ENCODE data around the gene ACO1. TPM values are rescaled to one million over a fixed set of nuclear protein-coding genes. Genes with fewer than 3 reads are reported as not detected.

The ACO1 gene
- total and polyA plus RNA-seq, 9 of the 15 experiments (the other 6 are each of a cell fraction or from before 2014, with no cell fraction given), result 0.96 to 29.7 (median 16.9) TPM

DNA sequence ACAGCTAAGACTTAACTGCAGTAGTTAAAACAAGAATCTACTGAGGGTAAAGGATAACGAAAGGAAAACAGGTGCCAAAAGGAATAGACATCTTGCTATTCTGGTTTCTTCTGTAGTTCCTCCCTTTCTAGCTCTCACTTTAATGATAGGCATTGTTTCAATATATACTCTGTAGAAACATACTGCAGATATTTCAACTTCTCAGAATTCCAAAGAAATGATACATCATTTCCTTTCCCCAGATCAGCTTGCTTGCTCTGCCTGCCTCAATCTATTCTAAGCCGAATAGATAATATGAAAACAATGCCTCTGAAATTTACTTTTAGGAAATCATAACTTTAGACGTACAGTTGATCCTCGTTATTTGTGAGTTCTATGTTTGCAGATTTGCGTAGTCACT is 46.3 kb downstream of the ACO1 start (continued):
- TF ChIP-seq, protein P1, sequence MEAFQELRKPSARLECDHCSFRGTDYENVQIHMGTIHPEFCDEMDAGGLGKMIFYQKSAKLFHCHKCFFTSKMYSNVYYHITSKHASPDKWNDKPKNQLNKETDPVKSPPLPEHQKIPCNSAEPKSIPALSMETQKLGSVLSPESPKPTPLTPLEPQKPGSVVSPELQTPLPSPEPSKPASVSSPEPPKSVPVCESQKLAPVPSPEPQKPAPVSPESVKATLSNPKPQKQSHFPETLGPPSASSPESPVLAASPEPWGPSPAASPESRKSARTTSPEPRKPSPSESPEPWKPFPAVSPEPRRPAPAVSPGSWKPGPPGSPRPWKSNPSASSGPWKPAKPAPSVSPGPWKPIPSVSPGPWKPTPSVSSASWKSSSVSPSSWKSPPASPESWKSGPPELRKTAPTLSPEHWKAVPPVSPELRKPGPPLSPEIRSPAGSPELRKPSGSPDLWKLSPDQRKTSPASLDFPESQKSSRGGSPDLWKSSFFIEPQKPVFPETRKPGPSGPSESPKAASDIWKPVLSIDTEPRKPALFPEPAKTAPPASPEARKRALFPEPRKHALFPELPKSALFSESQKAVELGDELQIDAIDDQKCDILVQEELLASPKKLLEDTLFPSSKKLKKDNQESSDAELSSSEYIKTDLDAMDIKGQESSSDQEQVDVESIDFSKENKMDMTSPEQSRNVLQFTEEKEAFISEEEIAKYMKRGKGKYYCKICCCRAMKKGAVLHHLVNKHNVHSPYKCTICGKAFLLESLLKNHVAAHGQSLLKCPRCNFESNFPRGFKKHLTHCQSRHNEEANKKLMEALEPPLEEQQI (IDR thresholded peaks at IDR 0.05), result no peak
- TF ChIP-seq, protein P2, sequence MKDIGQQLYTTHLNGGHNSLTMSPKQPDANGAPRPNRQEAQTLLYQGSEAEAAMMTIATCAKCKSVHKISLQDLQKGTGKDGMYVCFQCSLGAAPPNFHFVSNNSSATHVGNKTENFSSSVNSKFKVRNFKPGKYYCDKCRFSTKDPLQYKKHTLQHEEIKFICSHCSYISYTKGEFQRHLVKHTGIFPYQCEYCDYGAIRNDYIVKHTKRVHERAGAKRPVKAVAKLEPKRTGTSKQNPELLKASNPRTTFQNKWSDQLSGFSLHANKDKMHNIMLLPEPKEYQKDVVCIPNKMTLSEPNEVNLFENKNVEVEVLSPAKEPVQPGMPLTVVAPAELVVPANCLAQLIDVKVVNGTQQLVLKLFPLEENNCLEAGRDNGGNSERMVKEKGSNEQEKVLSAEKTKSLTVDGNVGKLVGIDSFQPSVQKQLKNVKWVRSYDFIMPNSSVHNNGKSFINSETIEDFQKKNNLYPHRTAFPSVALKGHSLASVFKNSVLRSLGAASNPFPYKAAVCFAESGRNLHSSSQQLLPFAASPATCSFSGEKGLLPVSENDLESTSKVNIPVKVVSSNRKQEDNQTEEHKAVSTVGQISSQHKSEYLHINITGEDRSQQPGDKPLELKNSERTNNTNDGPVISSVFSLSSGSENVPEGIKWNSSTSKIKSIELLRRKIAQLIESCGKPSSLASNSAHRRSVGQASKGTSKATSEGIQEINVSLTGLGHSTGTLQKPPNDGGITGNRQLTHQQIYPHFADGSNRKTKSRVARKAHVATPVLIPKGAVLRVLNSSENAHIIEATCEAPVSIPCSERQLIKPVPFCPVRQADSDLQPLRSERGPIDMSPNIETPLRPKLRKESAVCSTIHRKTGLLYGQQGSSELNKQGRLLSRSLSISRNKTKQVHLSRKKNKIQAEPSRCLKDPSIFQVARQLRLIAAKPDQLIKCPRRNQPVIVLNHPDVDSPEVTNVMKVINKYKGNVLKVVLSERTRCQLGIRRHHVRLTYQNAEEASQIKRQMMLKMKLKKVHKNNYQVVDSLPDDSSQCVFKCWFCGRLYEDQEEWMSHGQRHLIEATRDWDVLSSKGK (CRISPR knock-in tag; IDR thresholded peaks at IDR 0.05), result no peak

DNA sequence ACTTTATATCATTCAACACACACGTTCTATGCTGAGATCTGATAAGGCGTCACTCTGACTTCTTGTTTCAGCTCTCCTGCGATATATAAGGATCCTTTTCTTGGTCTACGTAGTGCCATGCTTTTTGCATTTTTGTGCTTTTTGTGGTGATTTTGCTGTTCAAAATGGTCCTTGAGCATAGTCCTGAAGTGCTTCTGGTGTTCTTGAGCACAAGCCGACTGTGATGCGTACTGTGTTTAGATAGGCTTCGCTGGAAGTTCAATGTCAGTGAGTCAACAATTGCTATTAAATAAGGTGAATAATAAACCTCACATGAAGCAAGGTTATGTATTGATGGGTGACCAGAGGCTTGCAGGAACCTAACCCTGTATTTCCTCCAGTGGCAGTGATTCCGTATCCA is 46.8 kb downstream of the ACO1 start:
- no peak overlapping the region for H3K4me2 ChIP-seq (ENCODE audit: insufficient read depth, low read length)
- ATAC-seq (no peak), DNase-seq (ENCODE audit: extremely low read depth in 1 of 4, low spot score in 3 of 4) (no peak), FAIRE-seq (no peak)
- peaks cover 34% of the 10 kb centered on the region; the same call in 2 of the 3 replicates for H3K36me3 ChIP-seq (ENCODE audit: control insufficient read depth, insufficient read depth, low read length)
- 70% methylated on average over 8 of the region's 8 CpGs for WGBS (ENCODE audit: insufficient coverage, low coverage, missing lambda C conversion rate)
- no peak overlapping the region for H2AFZ ChIP-seq (ENCODE audit: low read depth, low read length)
- BruUV-seq (replicated peaks), result no TSS peak
- no peaks in the 10 kb centered on the region for H3K79me2 ChIP-seq (ENCODE audit: control insufficient read depth, insufficient read depth, low read length)
- in situ Hi-C loops (cut with MboI) (no loop called here), intact Hi-C loops (cut with micrococcal nuclease) (loop anchor here (2.0 kb wide), 1 partner anchor 46 kb away; the partner anchor contains the start of gene ACO1)
- H3K9me3 ChIP-seq (replicated peaks; ENCODE audit: control insufficient read depth, insufficient read depth, low read depth, low read length), result no peaks in the 10 kb centered on the region
- H3K9ac ChIP-seq (ENCODE audit: insufficient read depth in 1 of 2, low read depth in 2 of 2, low read length in 2 of 2), result no peak overlapping the region
- no peaks in the 10 kb centered on the region for H3K27me3 ChIP-seq (ENCODE audit: control insufficient read depth in 2 of 2, insufficient read depth in 2 of 2, low read length in 2 of 2)
- no peaks in the 10 kb centered on the region for H3K9me1 ChIP-seq (ENCODE audit: control insufficient read depth, insufficient read depth, low read length)
- H3K4me1 ChIP-seq (replicated peaks in 1 of 2; ENCODE audit: control insufficient read depth in 2 of 2, insufficient read depth in 2 of 2, low read length in 2 of 2), result peaks cover 0 to 10% of the 10 kb centered on the region in 2 experiments; a peak in 3 of 5 replicates
- H4K20me1 ChIP-seq (replicated peaks; ENCODE audit: control insufficient read depth, insufficient read depth, low read length), result no peaks in the 10 kb centered on the region
- CTCF ChIA-PET (ENCODE audit: low intra/inter-chr PET ratio), result no interaction called here
- POLR2A ChIA-PET, result no interaction called here
- H3K27ac ChIP-seq (ENCODE audit: extremely low read depth, low read depth, low read length), result no peak overlapping the region
- no peak overlapping the region for H3K4me3 ChIP-seq
- TF ChIP-seq, protein P3, sequence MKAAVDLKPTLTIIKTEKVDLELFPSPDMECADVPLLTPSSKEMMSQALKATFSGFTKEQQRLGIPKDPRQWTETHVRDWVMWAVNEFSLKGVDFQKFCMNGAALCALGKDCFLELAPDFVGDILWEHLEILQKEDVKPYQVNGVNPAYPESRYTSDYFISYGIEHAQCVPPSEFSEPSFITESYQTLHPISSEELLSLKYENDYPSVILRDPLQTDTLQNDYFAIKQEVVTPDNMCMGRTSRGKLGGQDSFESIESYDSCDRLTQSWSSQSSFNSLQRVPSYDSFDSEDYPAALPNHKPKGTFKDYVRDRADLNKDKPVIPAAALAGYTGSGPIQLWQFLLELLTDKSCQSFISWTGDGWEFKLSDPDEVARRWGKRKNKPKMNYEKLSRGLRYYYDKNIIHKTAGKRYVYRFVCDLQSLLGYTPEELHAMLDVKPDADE (conservative IDR thresholded peaks at IDR 0.05; ENCODE audit: control insufficient read depth, low read depth, low read length), result no peak
- TF ChIP-seq RBFOX2 (IDR thresholded peaks at IDR 0.05; ENCODE audit: low read depth, low read length), result no peak
- TF ChIP-seq, protein P4, sequence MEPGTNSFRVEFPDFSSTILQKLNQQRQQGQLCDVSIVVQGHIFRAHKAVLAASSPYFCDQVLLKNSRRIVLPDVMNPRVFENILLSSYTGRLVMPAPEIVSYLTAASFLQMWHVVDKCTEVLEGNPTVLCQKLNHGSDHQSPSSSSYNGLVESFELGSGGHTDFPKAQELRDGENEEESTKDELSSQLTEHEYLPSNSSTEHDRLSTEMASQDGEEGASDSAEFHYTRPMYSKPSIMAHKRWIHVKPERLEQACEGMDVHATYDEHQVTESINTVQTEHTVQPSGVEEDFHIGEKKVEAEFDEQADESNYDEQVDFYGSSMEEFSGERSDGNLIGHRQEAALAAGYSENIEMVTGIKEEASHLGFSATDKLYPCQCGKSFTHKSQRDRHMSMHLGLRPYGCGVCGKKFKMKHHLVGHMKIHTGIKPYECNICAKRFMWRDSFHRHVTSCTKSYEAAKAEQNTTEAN (CRISPR knock-in tag; IDR thresholded peaks at IDR 0.05), result no peak
- TF ChIP-seq, protein P2 (CRISPR knock-in tag; IDR thresholded peaks at IDR 0.05), result no peak
- no peak for TF ChIP-seq GTF2E2 (tag; IDR thresholded peaks at IDR 0.05)
- no peak for TF ChIP-seq RFX5 (IDR thresholded peaks at IDR 0.05; ENCODE audit: low read depth, low read length)

Data from K562 (cell line).